Spleen (tissue), 11 donors: ENCODE data around the gene ARHGAP22. TPM values are rescaled to one million over a fixed set of nuclear protein-coding genes. Genes with fewer than 3 reads are reported as not detected.
A peak's percentile ranks its signal among the peaks of the same experiment; 100 is the strongest.

ENCODE experiments used
- DNase-seq: peaks from one replicate; pipeline ENCODE4 v3.0.0-alpha.2; 2020
- H3K27ac ChIP-seq, 8 donors: fragments of 200-600 bp; sonication (generic) in 7 of 8; 1 replicate in 4 of 8; 2 replicates in 4 of 8; pipeline versions ENCODE4 v1.5.0 to v1.8.0; 2016 to 2021; ENCODE audit warnings: inconsistent platforms in 4 of 8, mild to moderate bottlenecking in 4 of 8, moderate library complexity in 1 of 8
- H3K27me3 ChIP-seq, 7 donors: fragments of 200-600 bp; sonication (generic) in 6 of 7; replicated peaks in 1 of 7; 1 replicate in 4 of 7; 2 replicates in 3 of 7; pipeline versions ENCODE4 v1.5.0 to v1.8.0; 2016 to 2021; ENCODE audit warnings: inconsistent platforms in 3 of 7, mild to moderate bottlenecking in 1 of 7
- H3K36me3 ChIP-seq, 6 donors: fragments of 200-600 bp; sonication (generic) in 5 of 6; 1 replicate in 4 of 6; 2 replicates in 2 of 6; pipeline versions ENCODE4 v1.5.0 to v1.8.0; 2016 to 2021; ENCODE audit warnings: inconsistent platforms in 2 of 6
- H3K4me1 ChIP-seq, 6 donors: fragments of 200-600 bp; sonication (generic) in 5 of 6; 1 replicate in 3 of 6; 2 replicates in 3 of 6; pipeline versions ENCODE4 v1.5.0 to v1.8.0; 2016 to 2021; ENCODE audit warnings: inconsistent platforms in 3 of 6
- H3K4me3 ChIP-seq, 8 donors: fragments of 200-600 bp; sonication (generic) in 7 of 8; 1 replicate in 4 of 8; 2 replicates in 4 of 8; pipeline versions ENCODE4 v1.5.0 to v1.8.0; 2016 to 2021; ENCODE audit warnings: inconsistent platforms in 4 of 8, mild to moderate bottlenecking in 4 of 8, moderate library complexity in 2 of 8
- H3K9me3 ChIP-seq, 8 donors: fragments of 200-600 bp; sonication (generic) in 7 of 8; 1 replicate in 4 of 8; 2 replicates in 4 of 8; pipeline versions ENCODE4 v1.5.0 to v1.8.0; 2016 to 2021; ENCODE audit warnings: inconsistent platforms in 4 of 8
- CTCF ChIP-seq, 11 experiments: fragments of 200-600 bp in 7 of 11; fragments of 450-650 bp in 4 of 11; sonication (generic) in 4 of 11; IDR thresholded peaks in 8 of 11; conservative IDR thresholded peaks in 3 of 11; 1 replicate in 7 of 11; 2 replicates in 4 of 11; pipeline versions ENCODE4 v1.4.0 to v1.8.0; 2016 to 2021; ENCODE audit warnings: antibody characterized with exemption in 11 of 11, inconsistent platforms in 4 of 11, mild to moderate bottlenecking in 1 of 11
- POLR2A ChIP-seq, 3 donors: fragments of 450-650 bp; IDR thresholded peaks; one replicate each; pipeline ENCODE4 v1.5.1; 2017; ENCODE audit warnings: antibody characterized with exemption in 3 of 3, mild to moderate bottlenecking in 1 of 3
- POLR2AphosphoS5 ChIP-seq, 3 donors: sonication (generic); formaldehyde crosslinking; IDR thresholded peaks; one replicate each; pipeline ENCODE4 v1.5.1; 2017; ENCODE audit warnings: antibody characterized with exemption in 3 of 3
- WGBS, 5 donors: extraction: QIAGEN DNeasy Blood & Tissue Kit in 3 of 5; methylation state at CpG; one replicate each; pipeline versions ENCODE4 v1.1.5 to v1.1.7; 2013 to 2018; 5-methylcytosine and 5-hydroxymethylcytosine counted together
- intact Hi-C: fragments of 100-400 bp; cut with DNase I; formaldehyde crosslinking; loops from one replicate; pipeline ENCODE4 v1.15.0; 2023; ENCODE audit warnings: low total_unique reads
- polyA plus RNA-seq, 3 donors: library from polyadenylated mRNA; stranded (reverse); fragments of 200-250 nt; gene quantifications; one replicate each; pipeline ENCODE4 v1.2.1, GENCODE V29; 2013
- total RNA-seq, 7 donors: library from RNA; depleted of rRNA in 3 of 7; stranded (reverse); fragments of >200 nt in 3 of 7; fragmentation: NEBNext Ultra II Directional in 4 of 7; extraction: Animal tissue kit (Norgen Biotek cat#: 25700) in 4 of 7; gene quantifications; one replicate each; pipeline versions ENCODE4 v1.1.0 to v1.2.1, GENCODE V29; 2016 to 2021
- donor health status: healthy with polysubstance abuse.
- donor health status: DM: no; HTN: no; CAD: no; lungs with moderate emphysema.
- donor health status: DM: no; HTN: no; CAD: no.
- donor health status: Bipolar disorder and iron deficiency.
- donor health status: healthy.
- donor health status: DM: no; HTN: no; CAD: no.
- donor health status: DM: yes; HTN: yes; CAD: no.

ARHGAP22 gene
- total and polyA plus RNA-seq, 10 donors, result 0.56 to 7.5 (median 3.2) TPM

GRCh38 chr10:48464121-48464870 is 140.6 kb downstream of the ARHGAP22 start:
- Histone ChIP-seq H3K27ac (no peak overlapping the region), H3K4me3 (no peak overlapping the region), H3K36me3 (no peaks in the 10 kb centered on the region), H3K27me3 (peaks cover 0 to 21% (median 0%) of the 10 kb centered on the region in 7 donors), H3K9me3 (no peaks in the 10 kb centered on the region), H3K4me1 (no peaks in the 10 kb centered on the region)
- intact Hi-C loops, result no loop called here
- 77 to 82% (median 79%) methylated on average over 8 to 9 of the region's 9 CpGs for WGBS, 5 donors
- DNase-seq, result peak; percentile 51
- TF ChIP-seq POLR2AphosphoS5 (IDR thresholded peaks at IDR 0.05), result no peak
- TF ChIP-seq POLR2A (IDR thresholded peaks at IDR 0.05), result no peak
- no peak for TF ChIP-seq CTCF (IDR thresholded peaks at IDR 0.05 in 8 of 11, conservative IDR thresholded peaks at IDR 0.05 in 3 of 11)

GRCh38 chr10:48463318-48464003 is 141.4 kb downstream of the ARHGAP22 start:
- H3K36me3 ChIP-seq, result no peaks in the 10 kb centered on the region
- TF ChIP-seq POLR2A (IDR thresholded peaks at IDR 0.05), result no peak
- no peak for TF ChIP-seq CTCF (IDR thresholded peaks at IDR 0.05 in 8 of 11, conservative IDR thresholded peaks at IDR 0.05 in 3 of 11)
- TF ChIP-seq POLR2AphosphoS5 (IDR thresholded peaks at IDR 0.05), result no peak
- no peak overlapping the region for H3K27ac ChIP-seq
- DNase-seq, result peak; percentile 60
- no peaks in the 10 kb centered on the region for H3K9me3 ChIP-seq
- intact Hi-C loops, result no loop called here
- no peaks in the 10 kb centered on the region for H3K4me1 ChIP-seq
- 58 to 83% (median 70%) methylated on average over 8 of the region's 8 CpGs for WGBS, 5 donors
- H3K27me3 ChIP-seq, result peaks cover 0 to 21% (median 0%) of the 10 kb centered on the region in 7 donors
- no peak overlapping the region for H3K4me3 ChIP-seq

- intact Hi-C loops, result no loop called here
- H3K4me3 ChIP-seq, result no peak overlapping the region
- H3K9me3 ChIP-seq, result no peaks in the 10 kb centered on the region
- no peak overlapping the region for H3K27ac ChIP-seq
- H3K4me1 ChIP-seq, result no peaks in the 10 kb centered on the region
- H3K36me3 ChIP-seq, result no peaks in the 10 kb centered on the region
- no peak for TF ChIP-seq POLR2A (IDR thresholded peaks at IDR 0.05)
- WGBS, 5 donors, result 68 to 89% (median 81%) methylated on average over 3 to 5 of the region's 5 CpGs
- peaks cover 0 to 28% (median 0%) of the 10 kb centered on the region in 7 donors for H3K27me3 ChIP-seq
- no peak for DNase-seq
Observed at GRCh38 chr10:48462482-48463020, 142.3 kb downstream of the ARHGAP22 start.

- Histone ChIP-seq H3K4me1 (peaks cover 0 to 7% (median 3%) of the 10 kb centered on the region in 6 donors), H3K36me3 (no peaks in the 10 kb centered on the region), H3K27me3 (peaks cover 0 to 33% (median 0%) of the 10 kb centered on the region in 7 donors), H3K27ac (no peak overlapping the region), H3K9me3 (no peaks in the 10 kb centered on the region), H3K4me3 (no peak overlapping the region)
- TF ChIP-seq POLR2AphosphoS5 (IDR thresholded peaks at IDR 0.05), result no peak
- TF ChIP-seq POLR2A (IDR thresholded peaks at IDR 0.05), result no peak
- TF ChIP-seq CTCF (IDR thresholded peaks at IDR 0.05 in 8 of 11, conservative IDR thresholded peaks at IDR 0.05 in 3 of 11), result no peak
- intact Hi-C loops, result no loop called here
- WGBS, 5 donors, result 89 to 92% (median 91%) methylated on average over 11 to 12 of the region's 12 CpGs
- no peak for DNase-seq
Observed at GRCh38 chr10:48461623-48462481, 143.0 kb downstream of the ARHGAP22 start.
